ENCODE data around the gene TBC1D2B. TPM values are rescaled to one million over a fixed set of nuclear protein-coding genes. Genes with fewer than 3 reads are reported as not detected.

The TBC1D2B gene
- total RNA-seq, 1 experiment from 2014 or later: 17.6 TPM

DNA sequence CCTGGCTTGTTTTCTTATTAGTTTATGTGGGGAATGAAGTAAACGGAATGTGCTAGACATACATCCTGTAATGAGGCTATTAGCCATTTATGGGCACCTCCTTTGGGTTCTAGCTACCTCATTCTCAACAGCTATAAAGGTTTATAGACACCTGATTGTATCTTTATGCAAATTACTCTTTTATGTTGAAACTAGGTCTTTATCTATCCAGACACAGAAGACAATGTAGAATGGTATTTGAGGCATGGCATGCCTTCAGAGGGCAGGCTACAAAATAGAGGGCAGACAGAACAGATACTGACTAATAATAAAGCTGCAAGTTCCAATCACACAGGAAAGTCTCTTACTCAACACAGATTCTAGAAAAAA, 27.1 kb downstream of the TBC1D2B start:
- Histone ChIP-seq H2BK20ac (ENCODE audit: low read depth, low read length, poor library complexity, severe bottlenecking) (no peak overlapping the region), H2BK15ac (ENCODE audit: low read depth, low read length) (no peak overlapping the region), H3K4me2 (ENCODE audit: insufficient read depth, insufficient read length, low read length) (no peak overlapping the region), H2BK12ac (ENCODE audit: insufficient read length, low read depth, low read length) (no peak overlapping the region), H2AK5ac (ENCODE audit: insufficient read length, low read length) (no peak overlapping the region), H3K9me3 (ENCODE audit: control insufficient read depth, low read depth, low read length) (no peaks in the 10 kb centered on the region), H3K27me3 (ENCODE audit: insufficient read depth, low read length) (no peaks in the 10 kb centered on the region), H4K5ac (ENCODE audit: insufficient read length, low read depth, low read length) (no peak overlapping the region), H3K23me2 (ENCODE audit: insufficient read length, low read depth, low read length, poor library complexity, severe bottlenecking) (no peaks in the 10 kb centered on the region), H4K91ac (ENCODE audit: insufficient read length, low read depth, low read length) (no peak overlapping the region), H3K56ac (ENCODE audit: insufficient read length, low read depth, low read length) (no peak overlapping the region), H3K4me1 (ENCODE audit: insufficient read depth, low read length) (no peaks in the 10 kb centered on the region; the same call in 1 of the 2 replicates), H2BK5ac (ENCODE audit: insufficient read length, low read length) (no peak overlapping the region), H3K23ac (ENCODE audit: insufficient read length, low read depth, low read length) (no peak overlapping the region), H3K79me1 (ENCODE audit: insufficient read depth, low read depth, low read length, poor library complexity, severe bottlenecking) (no peaks in the 10 kb centered on the region), H2BK120ac (ENCODE audit: low read depth, low read length, poor library complexity, severe bottlenecking) (no peak overlapping the region), H3T11ph (ENCODE audit: low read length) (no peak overlapping the region), H3K79me2 (ENCODE audit: insufficient read depth, low read length) (no peaks in the 10 kb centered on the region), H3K18ac (ENCODE audit: insufficient read length, low read depth, low read length) (no peak overlapping the region), H3K4ac (ENCODE audit: low read depth, low read length) (no peak overlapping the region), H4K8ac (replicated peaks; ENCODE audit: insufficient read length, low read depth, low read length) (no peak overlapping the region), H3K9ac (ENCODE audit: extremely low read depth, insufficient read length, low read length) (no peak overlapping the region), H3K27ac (ENCODE audit: insufficient read length, low read depth, low read length) (no peak overlapping the region), H3K14ac (ENCODE audit: insufficient read depth, low read length) (no peak overlapping the region), H2AFZ (ENCODE audit: low read length) (no peak overlapping the region), H4K20me1 (ENCODE audit: control insufficient read depth, insufficient read depth, insufficient read length) (no peaks in the 10 kb centered on the region)
- no CpG with 5 or more reads among the region's 1 CpG for WGBS (ENCODE audit: extremely low coverage, insufficient read length, low lambda C conversion rate)
- TF ChIP-seq, protein P1, sequence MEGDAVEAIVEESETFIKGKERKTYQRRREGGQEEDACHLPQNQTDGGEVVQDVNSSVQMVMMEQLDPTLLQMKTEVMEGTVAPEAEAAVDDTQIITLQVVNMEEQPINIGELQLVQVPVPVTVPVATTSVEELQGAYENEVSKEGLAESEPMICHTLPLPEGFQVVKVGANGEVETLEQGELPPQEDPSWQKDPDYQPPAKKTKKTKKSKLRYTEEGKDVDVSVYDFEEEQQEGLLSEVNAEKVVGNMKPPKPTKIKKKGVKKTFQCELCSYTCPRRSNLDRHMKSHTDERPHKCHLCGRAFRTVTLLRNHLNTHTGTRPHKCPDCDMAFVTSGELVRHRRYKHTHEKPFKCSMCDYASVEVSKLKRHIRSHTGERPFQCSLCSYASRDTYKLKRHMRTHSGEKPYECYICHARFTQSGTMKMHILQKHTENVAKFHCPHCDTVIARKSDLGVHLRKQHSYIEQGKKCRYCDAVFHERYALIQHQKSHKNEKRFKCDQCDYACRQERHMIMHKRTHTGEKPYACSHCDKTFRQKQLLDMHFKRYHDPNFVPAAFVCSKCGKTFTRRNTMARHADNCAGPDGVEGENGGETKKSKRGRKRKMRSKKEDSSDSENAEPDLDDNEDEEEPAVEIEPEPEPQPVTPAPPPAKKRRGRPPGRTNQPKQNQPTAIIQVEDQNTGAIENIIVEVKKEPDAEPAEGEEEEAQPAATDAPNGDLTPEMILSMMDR (conservative IDR thresholded peaks at IDR 0.05): no peak
- Mint-ChIP-seq H3K4me1 (peaks cover 19 to 24% of the 10 kb centered on the region in 2 experiments), H3K27me3 (ENCODE audit: low read depth) (no peaks in the 10 kb centered on the region; the same call in 1 of the 2 replicates), H3K27ac (no peak overlapping the region), H3K4me3 (no peak overlapping the region), H3K9me3 (no peaks in the 10 kb centered on the region), H3K36me3 (ENCODE audit: insufficient read depth in 1 of 3, low read depth in 3 of 3) (no peaks in the 10 kb centered on the region)
- DNase-seq: no peak

Measured in H9 (cell line).